ENCODE measurements around the gene DPP6. TPM values are rescaled to one million over a fixed set of nuclear protein-coding genes. Genes with fewer than 3 reads are reported as not detected.

The DPP6 gene
- polyA plus RNA-seq, 2 of the 4 experiments (the other 2 are of a cell fraction) = not detected

- 15% methylated on average over 9 of the region's 9 CpGs for WGBS (ENCODE audit: missing lambda C conversion rate)
- Histone ChIP-seq H3K4me3 (no peak overlapping the region), H3K9me3 (no peaks in the 10 kb centered on the region), H3K4me2 (no peak overlapping the region), H3K27ac (no peak overlapping the region), H3K4me1 (no peaks in the 10 kb centered on the region)
- ChIA-PET CTCF (interaction anchor here (0.5 kb wide), 1 partner anchor 127 kb away, joined by 3 read pairs; no protein-coding TSS in a partner anchor), POLR2A (no interaction called here)
- TF ChIP-seq ZFP36 (IDR thresholded peaks at IDR 0.05; ENCODE audit: borderline replicate concordance, partially characterized antibody) (no peak), MYC (IDR thresholded peaks at IDR 0.05; ENCODE audit: borderline replicate concordance, low read length) (no peak), RAD21 (conservative IDR thresholded peaks at IDR 0.05 in 1 of 2, IDR thresholded peaks at IDR 0.05 in 1 of 2) (no peak), E2F6 (IDR thresholded peaks at IDR 0.05; ENCODE audit: borderline replicate concordance, low read depth) (no peak), ESRRA (IDR thresholded peaks at IDR 0.05; ENCODE audit: borderline replicate concordance, low read length) (no peak), HOXB5 (CRISPR knock-in tag; IDR thresholded peaks at IDR 0.05) (no peak), MAX (IDR thresholded peaks at IDR 0.05) (no peak), ZSCAN20 (CRISPR knock-in tag; IDR thresholded peaks at IDR 0.05) (no peak), TP53 (CRISPR knock-in tag; IDR thresholded peaks at IDR 0.05) (no peak), HDAC2 (IDR thresholded peaks at IDR 0.05) (no peak), ZC3H11A (IDR thresholded peaks at IDR 0.05) (no peak), HOXA7 (CRISPR knock-in tag; IDR thresholded peaks at IDR 0.05) (no peak), CBX8 (IDR thresholded peaks at IDR 0.05) (no peak), HES2 (IDR thresholded peaks at IDR 0.05) (no peak), FOSB (CRISPR knock-in tag; IDR thresholded peaks at IDR 0.05) (no peak), KDM1A (IDR thresholded peaks at IDR 0.05; ENCODE audit: low read depth) (no peak), RCOR1 (IDR thresholded peaks at IDR 0.05; ENCODE audit: low read depth, low read length) (no peak), HEYL (CRISPR knock-in tag; IDR thresholded peaks at IDR 0.05) (no peak), USF2 (IDR thresholded peaks at IDR 0.05) (no peak), FOSL2 (IDR thresholded peaks at IDR 0.05) (no peak), FOSL2 (CRISPR knock-in tag; IDR thresholded peaks at IDR 0.05) (no peak)
- no peak for FAIRE-seq
- no peak for ATAC-seq
- no peak for DNase-seq (ENCODE audit: low read depth in 1 of 2, low spot score in 1 of 2)
These were observed 272.0 kb downstream of the DPP6 start for GRCh38 chr7:154324196-154324595.

- ATAC-seq = no peak
- no peak overlapping the region for H3K27ac ChIP-seq
- no peak overlapping the region for H3K4me2 ChIP-seq
- ChIA-PET CTCF (no interaction called here), POLR2A (no interaction called here)
- TF ChIP-seq MAX (IDR thresholded peaks at IDR 0.05) (no peak), ELK1 (IDR thresholded peaks at IDR 0.05; ENCODE audit: low read depth, low read length) (no peak), RAD21 (conservative IDR thresholded peaks at IDR 0.05 in 1 of 2, IDR thresholded peaks at IDR 0.05 in 1 of 2) (no peak), ZC3H11A (IDR thresholded peaks at IDR 0.05) (no peak), POLR2AphosphoS2 (conservative IDR thresholded peaks at IDR 0.05; ENCODE audit: low read length) (no peak), FOSL2 (IDR thresholded peaks at IDR 0.05) (no peak), FOSL2 (CRISPR knock-in tag; IDR thresholded peaks at IDR 0.05) (no peak), TP53 (CRISPR knock-in tag; IDR thresholded peaks at IDR 0.05) (no peak), PHF8 (IDR thresholded peaks at IDR 0.05; ENCODE audit: borderline replicate concordance, low read depth) (no peak), ESRRA (IDR thresholded peaks at IDR 0.05; ENCODE audit: borderline replicate concordance, low read length) (no peak), RNF2 (IDR thresholded peaks at IDR 0.05; ENCODE audit: borderline replicate concordance, low read depth) (no peak), NR3C1 (IDR thresholded peaks at IDR 0.05) (no peak), EHF (CRISPR knock-in tag; IDR thresholded peaks at IDR 0.05) (no peak), SREBF2 (IDR thresholded peaks at IDR 0.05) (no peak), ATOH8 (CRISPR knock-in tag; IDR thresholded peaks at IDR 0.05; ENCODE audit: low read depth) (no peak)
- no peak overlapping the region for H3K4me3 ChIP-seq
- FAIRE-seq = no peak
- no peaks in the 10 kb centered on the region for H3K4me1 ChIP-seq
- 0% methylated on average over 3 of the region's 3 CpGs for WGBS (ENCODE audit: missing lambda C conversion rate)
- no peaks in the 10 kb centered on the region for H3K9me3 ChIP-seq
- DNase-seq (ENCODE audit: low read depth in 1 of 2, low spot score in 1 of 2) = no peak
These were observed 274.2 kb downstream of the DPP6 start for GRCh38 chr7:154326421-154326820.
